IMR-90 (cell line): Measurements from ENCODE around the gene C1QC. TPM values are rescaled to one million over a fixed set of nuclear protein-coding genes. Genes with fewer than 3 reads are reported as not detected.

Experiments used
- ATAC-seq: fragments of 200-7000 bp; cut with Tn5 transposase; 2 replicates; pipeline ENCODE4 v1.9.1; 2020; ENCODE audit warnings: low read depth, mild to moderate bottlenecking, moderate library complexity
- BruUV-seq: library from RNA; stranded (reverse); fragments of 400-500 nt; replicated peaks from 2 replicates; lab custom pipeline; 2021; lab: Mats Ljungman, UMichigan
- CTCF ChIA-PET: fragments of 300-600 bp; formaldehyde crosslinking; extraction: SDS; loops from one replicate; lab custom pipeline; 2021; ENCODE audit warnings: antibody characterized with exemption; lab: Yijun Ruan, JAX
- POLR2A ChIA-PET: fragments of 300-600 bp; sonication (Branson Sonifier 250); formaldehyde crosslinking; loops from one replicate; lab custom pipeline; 2022; ENCODE audit warnings: antibody characterized with exemption; ENCODE audit not compliant: unreplicated experiment; lab: Charles Lee
- DNase-seq: peaks from one replicate; pipeline ENCODE4 v3.0.0; 2013
- H2AFZ ChIP-seq: replicated peaks from 2 replicates; pipeline ENCODE3; 2013; ENCODE audit warnings: low read length, mild to moderate bottlenecking; ENCODE audit not compliant: poor library complexity
- H2AK5ac ChIP-seq: 2 replicates; pipeline ENCODE4 v1.6.1; 2013; ENCODE audit warnings: low read depth, low read length, inconsistent platforms
- H2AK9ac ChIP-seq: replicated peaks from 2 replicates; pipeline ENCODE3; 2013; ENCODE audit warnings: mild to moderate bottlenecking, low read depth, low read length, moderate library complexity; ENCODE audit not compliant: poor library complexity
- H2BK120ac ChIP-seq: 2 replicates; pipeline ENCODE4 v1.6.1; 2013; ENCODE audit warnings: low read depth, low read length, inconsistent platforms
- H2BK15ac ChIP-seq: 3 replicates; pipeline ENCODE4 v1.6.1; 2013; ENCODE audit warnings: low read depth, low read length, inconsistent platforms
- H2BK20ac ChIP-seq: 2 replicates; pipeline ENCODE4 v1.6.1; 2013; ENCODE audit warnings: low read depth, mild to moderate bottlenecking, inconsistent platforms, low read length, moderate library complexity
- H2BK5ac ChIP-seq: 2 replicates; pipeline ENCODE4 v1.6.1; 2013; ENCODE audit warnings: mild to moderate bottlenecking, low read depth, low read length, inconsistent platforms; ENCODE audit not compliant: poor library complexity, severe bottlenecking
- H3K14ac ChIP-seq: replicated peaks from 2 replicates; pipeline ENCODE4 v1.6.1; 2013; ENCODE audit warnings: low read depth, low read length, inconsistent platforms
- H3K18ac ChIP-seq: 2 replicates; pipeline ENCODE4 v1.6.1; 2013; ENCODE audit warnings: low read depth, low read length, control low read depth
- H3K23ac ChIP-seq: 2 replicates; pipeline ENCODE4 v1.6.1; 2013; ENCODE audit warnings: low read depth, low read length, inconsistent platforms
- H3K27ac ChIP-seq: 2 replicates; pipeline ENCODE4 v1.5.1; 2013; ENCODE audit warnings: mild to moderate bottlenecking, control low read depth, low read length; ENCODE audit not compliant: insufficient read depth
- H3K27me3 ChIP-seq: 2 replicates; pipeline ENCODE4 v1.6.1; 2013; ENCODE audit warnings: low read length; ENCODE audit not compliant: control insufficient read depth, insufficient read depth
- H3K36me3 ChIP-seq: 2 replicates; pipeline ENCODE4 v1.6.1; 2013; ENCODE audit warnings: low read length, mixed read lengths; ENCODE audit not compliant: control insufficient read depth, insufficient read depth
- H3K4ac ChIP-seq: 2 replicates; pipeline ENCODE4 v1.6.1; 2013; ENCODE audit warnings: low read depth, low read length, inconsistent platforms
- H3K4me1 ChIP-seq: 2 replicates; pipeline ENCODE4 v1.6.1; 2013; ENCODE audit warnings: low read length, mixed read lengths; ENCODE audit not compliant: control insufficient read depth, insufficient read depth
- H3K4me2 ChIP-seq: 2 replicates; pipeline ENCODE4 v1.6.1; 2013; ENCODE audit warnings: low read depth, mild to moderate bottlenecking, control low read depth, low read length, moderate library complexity
- H3K4me3 ChIP-seq: 2 replicates; pipeline ENCODE4 v1.5.1; 2013; ENCODE audit warnings: low read depth, mild to moderate bottlenecking, control low read depth, low read length, moderate library complexity; ENCODE audit not compliant: insufficient read depth
- H3K56ac ChIP-seq: 2 replicates; pipeline ENCODE4 v1.6.1; 2013; ENCODE audit warnings: low read length, inconsistent platforms; ENCODE audit not compliant: insufficient read depth; ENCODE audit errors: extremely low read depth
- H3K79me1 ChIP-seq, 2 experiments: 2 replicates each; pipeline ENCODE4 v1.6.1; 2013; ENCODE audit warnings: low read length in 2 of 2, inconsistent platforms in 1 of 2, low read depth in 1 of 2
- H3K9ac ChIP-seq: 2 replicates; pipeline ENCODE4 v1.6.1; 2013; ENCODE audit warnings: low read depth, low read length, control low read depth
- H3K9me1 ChIP-seq: 2 replicates; pipeline ENCODE4 v1.6.1; 2013; ENCODE audit warnings: low read length, inconsistent platforms; ENCODE audit not compliant: insufficient read depth
- H3K9me3 ChIP-seq: 2 replicates; pipeline ENCODE4 v1.6.1; 2013; ENCODE audit warnings: low read length; ENCODE audit not compliant: control insufficient read depth, insufficient read depth
- H4K20me1 ChIP-seq: 2 replicates; pipeline ENCODE4 v1.6.1; 2013; ENCODE audit warnings: low read length, inconsistent platforms; ENCODE audit not compliant: insufficient read depth
- H4K5ac ChIP-seq: 2 replicates; pipeline ENCODE4 v1.6.1; 2013; ENCODE audit warnings: mild to moderate bottlenecking, low read depth, low read length, control low read depth
- H4K8ac ChIP-seq, 2 experiments: 2 replicates each; pipeline ENCODE4 v1.6.1; 2013; ENCODE audit warnings: low read depth in 2 of 2, low read length in 2 of 2, control low read depth in 1 of 2, inconsistent platforms in 1 of 2
- H4K91ac ChIP-seq: 2 replicates; pipeline ENCODE4 v1.6.1; 2013; ENCODE audit warnings: low read depth, low read length, inconsistent platforms; ENCODE audit not compliant: insufficient read depth
- BHLHE40 ChIP-seq: fragments of 150-350 bp; IDR thresholded peaks from 2 replicates; pipeline ENCODE4 v1.6.1; 2016; ENCODE audit warnings: mild to moderate bottlenecking, low read depth, low read length
- CEBPB ChIP-seq: IDR thresholded peaks from 2 replicates; pipeline ENCODE4 v1.6.1; 2012; ENCODE audit warnings: low read depth, low read length, improper control_type of control experiment
- CHD1 ChIP-seq: IDR thresholded peaks from 2 replicates; pipeline ENCODE4 v1.6.1; 2012; ENCODE audit warnings: low read depth, low read length, improper control_type of control experiment
- CTCF ChIP-seq: conservative IDR thresholded peaks from 2 replicates; pipeline ENCODE4 v1.5.1; 2012; ENCODE audit warnings: mild to moderate bottlenecking, low read depth, low read length, improper control_type of control experiment
- ELK1 ChIP-seq: fragments of 150-350 bp; IDR thresholded peaks from 2 replicates; pipeline ENCODE4 v1.6.1; 2016; ENCODE audit warnings: low read depth, mild to moderate bottlenecking, low read length, moderate library complexity, borderline replicate concordance
- FOS ChIP-seq: fragments of 150-350 bp; IDR thresholded peaks from 2 replicates; pipeline ENCODE4 v1.6.1; 2016; ENCODE audit warnings: low read depth, low read length
- MAFK ChIP-seq: IDR thresholded peaks from 2 replicates; pipeline ENCODE4 v1.6.1; 2012; ENCODE audit warnings: low read depth, low read length, improper control_type of control experiment
- MAZ ChIP-seq: IDR thresholded peaks from 2 replicates; pipeline ENCODE4 v1.6.1; 2012; ENCODE audit warnings: low read depth, mild to moderate bottlenecking, low read length, improper control_type of control experiment, moderate library complexity, borderline replicate concordance
- MXI1 ChIP-seq: IDR thresholded peaks from 2 replicates; pipeline ENCODE4 v1.6.1; 2012; ENCODE audit warnings: low read depth, mild to moderate bottlenecking, low read length, moderate library complexity, borderline replicate concordance
- NFE2L2 ChIP-seq: fragments of 150-350 bp; IDR thresholded peaks from 2 replicates; pipeline ENCODE4 v1.6.1; 2016; ENCODE audit warnings: low read depth, mild to moderate bottlenecking, low read length
- POLR2A ChIP-seq: IDR thresholded peaks from 2 replicates; pipeline ENCODE4 v1.6.1; 2012; ENCODE audit warnings: mild to moderate bottlenecking, low read depth, low read length
- RAD21 ChIP-seq: IDR thresholded peaks from 2 replicates; pipeline ENCODE4 v1.6.1; 2012; ENCODE audit warnings: low read length, improper control_type of control experiment
- RCOR1 ChIP-seq: IDR thresholded peaks from 2 replicates; pipeline ENCODE4 v1.6.1; 2012; ENCODE audit warnings: mild to moderate bottlenecking, low read length, improper control_type of control experiment; ENCODE audit not compliant: insufficient replicate concordance
- RFX5 ChIP-seq: IDR thresholded peaks from 2 replicates; pipeline ENCODE4 v1.8.0; 2012; ENCODE audit warnings: low read depth, mild to moderate bottlenecking, low read length, moderate library complexity
- SMC3 ChIP-seq: fragments of 150-350 bp; IDR thresholded peaks from 2 replicates; pipeline ENCODE4 v1.6.1; 2016; ENCODE audit warnings: low read depth, mild to moderate bottlenecking, antibody characterized with exemption, low read length, moderate library complexity
- USF2 ChIP-seq: fragments of 150-350 bp; IDR thresholded peaks from 2 replicates; pipeline ENCODE4 v1.6.1; 2017; ENCODE audit warnings: mild to moderate bottlenecking, antibody characterized with exemption, low read length, low read depth
- WGBS, 2 experiments: methylation state at CpG; one replicate each; pipeline versions ENCODE4 v1.1.5 to v1.1.7; 2013; ENCODE audit warnings: missing lambda C conversion rate in 2 of 2; ENCODE audit not compliant: insufficient read length in 1 of 2; ENCODE audit errors: extremely low coverage in 2 of 2; 5-methylcytosine and 5-hydroxymethylcytosine counted together
- dilution Hi-C: fragments of 300-500 bp; cut with HindIII; formaldehyde crosslinking; loops from one replicate; pipeline ENCODE4 v1.14.3; 2018; ENCODE audit warnings: low sequenced_read_pairs; ENCODE audit not compliant: unreplicated experiment
- in situ Hi-C: fragments of 300-500 bp; cut with MboI; formaldehyde crosslinking; loops from 3 replicates; pipeline ENCODE4 v1.14.3; 2019; ENCODE audit warnings: low sequenced_read_pairs, inconsistent platforms, mixed read lengths
- intact Hi-C: fragments of 100-400 bp; cut with micrococcal nuclease; formaldehyde crosslinking; loops from 2 replicates; pipeline ENCODE4 v1.10.0; 2022
- polyA plus RNA-seq, 3 experiments: library from polyadenylated mRNA; depleted of rRNA; stranded (reverse); fragments of >200 nt; gene quantifications; 2 replicates each; pipeline ENCODE4 v1.2.3, GENCODE V29; 2012; ENCODE audit warnings: low replicate concordance in 1 of 3
- total RNA-seq: library from RNA; depleted of rRNA; stranded (reverse); fragments of >200 nt; gene quantifications from 2 replicates; pipeline ENCODE4 v1.2.3, GENCODE V29; 2012

The C1QC gene
- total and polyA plus RNA-seq, 2 of the 4 experiments (the other 2 are of a cell fraction): not detected

- intact Hi-C loops: no loop called here
- no peak overlapping the region for H3K9ac ChIP-seq
- H3K36me3 ChIP-seq: no peaks in the 10 kb centered on the region
- H2AFZ ChIP-seq: no peak overlapping the region
- dilution Hi-C loops: no loop called here
- no peak overlapping the region for H3K23ac ChIP-seq
- H3K14ac ChIP-seq: no peak overlapping the region
- no peak overlapping the region for H2BK20ac ChIP-seq
- ATAC-seq: no peak
- no peak overlapping the region for H3K4me3 ChIP-seq
- DNase-seq: no peak
- H3K56ac ChIP-seq: no peak overlapping the region
- no peak overlapping the region for H2AK5ac ChIP-seq
- H4K91ac ChIP-seq: no peak overlapping the region
- H3K79me1 ChIP-seq: no peaks in the 10 kb centered on the region
- TF ChIP-seq MAFK (no peak), CHD1 (no peak), NFE2L2 (no peak), BHLHE40 (no peak), FOS (no peak), POLR2A (no peak), CTCF (no peak), MAZ (no peak), SMC3 (no peak), USF2 (no peak), RCOR1 (no peak), RAD21 (no peak), CEBPB (no peak), ELK1 (no peak), RFX5 (no peak), MXI1 (no peak)
- H4K5ac ChIP-seq: no peak overlapping the region
- no peak overlapping the region for H2BK5ac ChIP-seq
- in situ Hi-C loops: no loop called here
- ChIA-PET CTCF (no interaction called here), POLR2A (no interaction called here)
- no peak overlapping the region for H3K18ac ChIP-seq
- H2BK15ac ChIP-seq: no peak overlapping the region
- no TSS peak for BruUV-seq
- no peaks in the 10 kb centered on the region; the same call in 1 of the 2 replicates for H4K20me1 ChIP-seq
- peaks cover 59% of the 10 kb centered on the region for H3K27me3 ChIP-seq
- H2AK9ac ChIP-seq: no peak overlapping the region
- 81% methylated on average over 3 of the region's 7 CpGs; no CpG with 5 or more reads in 1 of the 2 experiments for WGBS, 2 experiments
- no peaks in the 10 kb centered on the region; the same call in 1 of the 2 replicates for H3K9me1 ChIP-seq
- no peak overlapping the region for H3K4me2 ChIP-seq
- no peaks in the 10 kb centered on the region for H3K4me1 ChIP-seq
- no peak overlapping the region for H3K27ac ChIP-seq
- H2BK120ac ChIP-seq: no peak overlapping the region
- H3K4ac ChIP-seq: no peak overlapping the region
- H4K8ac ChIP-seq: no peak overlapping the region
- no peaks in the 10 kb centered on the region for H3K9me3 ChIP-seq
These were observed 24.2 kb upstream of the C1QC start for GRCh38 chr1:22619252-22619651.
